Measurements from ENCODE around the gene CLASP1.

DNA sequence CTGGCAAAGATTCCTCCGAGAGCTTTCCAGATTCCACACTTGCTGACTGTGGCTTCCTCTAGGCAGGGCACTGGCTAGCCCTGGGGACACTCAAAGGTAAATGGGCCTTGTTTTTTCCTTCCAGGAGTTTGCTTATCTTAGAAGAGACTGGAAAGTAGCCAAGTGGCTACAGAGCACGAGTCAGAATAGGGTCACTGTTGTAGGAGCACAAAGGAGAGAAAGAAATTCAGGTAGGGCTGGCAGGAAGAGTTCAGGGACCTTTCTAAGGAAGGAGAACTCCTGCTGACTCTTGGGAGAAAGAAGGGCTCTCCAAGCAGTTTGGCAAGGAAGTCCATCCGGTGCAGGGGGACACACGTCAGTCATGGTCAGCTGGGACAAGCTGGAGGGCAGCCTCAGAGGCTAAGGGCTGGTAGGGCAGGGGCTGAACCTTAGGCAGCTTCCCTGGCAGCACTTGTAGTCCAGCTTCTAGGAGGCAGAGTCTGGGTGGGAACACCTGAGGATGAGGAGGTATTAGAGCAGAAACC, 47.9 kb upstream of the CLASP1 start:
- TF ChIP-seq, protein P1, sequence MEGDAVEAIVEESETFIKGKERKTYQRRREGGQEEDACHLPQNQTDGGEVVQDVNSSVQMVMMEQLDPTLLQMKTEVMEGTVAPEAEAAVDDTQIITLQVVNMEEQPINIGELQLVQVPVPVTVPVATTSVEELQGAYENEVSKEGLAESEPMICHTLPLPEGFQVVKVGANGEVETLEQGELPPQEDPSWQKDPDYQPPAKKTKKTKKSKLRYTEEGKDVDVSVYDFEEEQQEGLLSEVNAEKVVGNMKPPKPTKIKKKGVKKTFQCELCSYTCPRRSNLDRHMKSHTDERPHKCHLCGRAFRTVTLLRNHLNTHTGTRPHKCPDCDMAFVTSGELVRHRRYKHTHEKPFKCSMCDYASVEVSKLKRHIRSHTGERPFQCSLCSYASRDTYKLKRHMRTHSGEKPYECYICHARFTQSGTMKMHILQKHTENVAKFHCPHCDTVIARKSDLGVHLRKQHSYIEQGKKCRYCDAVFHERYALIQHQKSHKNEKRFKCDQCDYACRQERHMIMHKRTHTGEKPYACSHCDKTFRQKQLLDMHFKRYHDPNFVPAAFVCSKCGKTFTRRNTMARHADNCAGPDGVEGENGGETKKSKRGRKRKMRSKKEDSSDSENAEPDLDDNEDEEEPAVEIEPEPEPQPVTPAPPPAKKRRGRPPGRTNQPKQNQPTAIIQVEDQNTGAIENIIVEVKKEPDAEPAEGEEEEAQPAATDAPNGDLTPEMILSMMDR (IDR thresholded peaks at IDR 0.05; ENCODE audit: low read depth, low read length, missing input control) = no peak
- TF ChIP-seq, protein P2, sequence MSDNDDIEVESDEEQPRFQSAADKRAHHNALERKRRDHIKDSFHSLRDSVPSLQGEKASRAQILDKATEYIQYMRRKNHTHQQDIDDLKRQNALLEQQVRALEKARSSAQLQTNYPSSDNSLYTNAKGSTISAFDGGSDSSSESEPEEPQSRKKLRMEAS (IDR thresholded peaks at IDR 0.05) = no peak
- TF ChIP-seq JUND (IDR thresholded peaks at IDR 0.05) (no peak), RAD21 (IDR thresholded peaks at IDR 0.05) (no peak)
